HG03575 (cell line): ENCODE data around the gene TBCK.

Experiments
- ATAC-seq: cut with Tn5 transposase; IDR thresholded peaks from one replicate; pipeline ENCODE4 v1.9.1; 2021; ENCODE audit not compliant: unreplicated experiment, insufficient number of reproducible peaks, low FRiP score; ENCODE audit errors: extremely low read depth

Gene TBCK

DNA sequence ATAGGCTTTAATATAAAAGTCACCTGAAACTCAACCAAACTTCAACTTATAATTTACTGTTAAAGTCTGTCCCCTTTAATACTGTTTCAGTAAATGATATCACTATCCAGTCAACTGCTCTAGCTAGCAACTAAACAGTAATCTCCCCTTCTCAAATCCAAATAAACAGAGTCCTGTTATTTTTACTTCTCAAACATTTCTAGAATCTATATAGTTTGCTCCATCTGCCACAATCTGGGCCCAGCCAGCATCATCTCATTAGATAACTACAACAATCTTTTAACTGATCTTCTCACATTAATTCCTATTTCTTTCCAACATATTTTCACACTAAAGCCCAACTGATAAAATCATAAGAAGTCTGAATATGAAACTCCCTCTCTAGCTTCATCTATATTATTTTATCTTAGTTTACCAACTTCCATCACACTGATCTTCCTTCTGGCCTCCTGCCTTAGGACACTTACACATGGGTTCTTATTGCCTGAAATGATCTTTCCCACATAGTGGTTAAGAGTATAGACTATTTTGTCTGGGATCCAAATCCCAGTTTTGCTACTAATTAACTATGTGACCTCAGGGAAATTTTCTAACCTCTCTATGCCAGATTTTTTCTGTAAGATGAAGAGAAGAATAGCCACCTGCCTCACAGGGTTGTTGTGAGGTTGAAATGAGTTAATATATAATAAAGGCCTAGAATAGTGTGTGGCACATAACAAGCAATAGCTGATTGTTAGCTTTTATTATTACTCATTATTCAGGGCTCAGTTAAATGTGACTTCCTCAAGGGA lies 18.6 kb downstream of the TBCK start:
- no peak for ATAC-seq

DNA sequence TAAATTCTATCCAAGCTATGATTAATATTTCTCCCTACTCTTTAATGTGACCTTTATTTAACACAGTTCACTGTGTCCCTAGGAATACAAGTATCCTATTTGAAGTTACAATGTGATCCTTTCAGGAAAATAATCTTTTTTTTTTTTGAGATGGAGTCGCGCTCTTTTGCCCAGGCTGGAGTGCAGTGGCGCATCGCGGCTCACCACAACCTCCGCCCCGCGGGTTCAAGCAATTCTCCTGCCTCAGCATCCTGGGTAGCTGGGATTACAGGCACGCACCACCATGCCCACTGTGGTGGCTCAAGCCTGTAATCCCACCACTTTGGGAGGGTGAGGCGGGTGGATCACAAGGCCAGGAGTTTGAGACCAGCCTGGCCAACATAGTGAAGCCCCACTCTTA lies 21.9 kb downstream of the TBCK start:
- ATAC-seq, result no peak

DNA sequence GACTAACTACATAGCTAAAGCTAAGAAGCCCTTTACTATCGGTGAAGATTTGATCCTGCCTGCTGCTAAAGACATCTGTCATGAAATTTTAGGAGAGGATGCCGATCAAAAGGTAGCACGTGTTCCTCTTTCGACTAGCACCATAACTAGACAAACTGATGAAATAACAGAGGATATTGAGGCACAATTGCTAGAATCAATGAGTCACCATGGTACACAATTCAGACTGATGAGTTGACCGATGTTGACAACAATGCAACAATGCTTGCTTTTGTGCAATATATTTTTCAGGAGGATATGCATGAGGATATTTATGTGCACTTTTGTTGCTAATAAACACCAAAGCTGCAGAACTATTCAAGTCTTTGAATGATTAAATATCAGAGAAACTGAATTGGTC lies 24.3 kb downstream of the TBCK start:
- ATAC-seq, result no peak

DNA sequence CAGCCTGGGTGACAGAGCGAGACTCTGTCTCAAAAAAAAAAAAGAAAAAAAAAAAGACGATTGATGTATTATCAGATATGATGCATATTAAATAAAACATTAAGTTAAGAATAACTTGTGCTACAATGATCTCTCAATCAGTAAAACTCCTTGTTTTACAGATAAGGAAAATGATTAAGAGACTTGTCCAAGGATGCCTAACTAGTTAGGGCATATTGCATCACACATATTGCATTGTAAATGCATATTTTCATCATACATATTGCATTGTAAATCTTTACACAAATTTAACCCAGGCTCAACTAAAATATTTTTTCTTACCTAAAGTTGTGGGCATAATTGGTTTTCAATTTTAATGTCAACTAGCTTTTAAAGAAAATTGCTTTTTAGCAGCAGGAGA lies 26.3 kb downstream of the TBCK start:
- ATAC-seq, result no peak

DNA sequence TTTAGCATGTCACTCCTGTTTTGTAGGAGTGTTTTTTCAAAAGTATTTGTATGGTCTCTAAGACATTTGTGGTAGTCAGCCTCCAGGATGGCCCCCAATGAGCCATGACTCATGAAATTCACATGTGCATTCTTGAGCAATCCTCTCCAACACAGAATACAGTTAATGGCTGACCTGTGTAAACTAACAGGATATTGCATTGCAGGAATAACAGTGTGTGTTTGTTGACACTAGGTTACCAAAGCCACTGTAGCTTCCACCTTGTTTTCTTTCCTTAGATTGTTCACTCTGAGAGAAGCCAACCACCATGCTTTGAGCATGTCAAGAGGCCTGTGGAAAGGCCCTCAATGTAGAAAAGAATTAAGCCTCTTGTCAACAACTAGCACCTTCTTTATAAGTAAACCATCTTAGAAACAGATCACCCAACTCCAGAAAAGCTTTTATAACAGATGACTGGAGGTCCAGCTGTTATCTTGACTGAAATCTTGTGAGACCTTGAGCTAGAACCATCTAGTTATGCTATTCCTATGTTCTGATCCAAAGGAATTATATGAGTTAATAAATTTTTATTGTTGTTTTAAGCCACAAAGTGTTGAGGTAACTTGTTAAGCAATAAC lies 28.5 kb downstream of the TBCK start:
- ATAC-seq, result no peak

DNA sequence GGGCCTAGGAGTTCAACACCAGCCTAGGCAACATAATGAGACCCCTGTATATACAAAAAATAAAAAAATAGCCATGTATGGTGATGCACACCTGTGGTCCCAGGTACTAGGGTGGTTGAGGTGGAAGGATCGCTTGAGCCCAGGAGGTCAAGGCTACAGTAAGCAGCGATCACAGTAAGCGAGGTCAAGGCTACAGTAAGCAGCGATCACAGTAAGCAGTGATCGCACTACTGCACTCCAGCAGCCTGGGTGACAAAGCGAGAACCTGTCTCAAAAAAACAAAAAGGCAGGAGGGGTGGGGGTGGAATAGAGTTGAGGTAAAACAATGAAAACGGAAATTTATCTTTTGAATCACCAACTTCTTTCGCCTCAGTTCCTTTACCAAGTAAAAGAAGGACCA lies 29.4 kb downstream of the TBCK start:
- no peak for ATAC-seq

DNA sequence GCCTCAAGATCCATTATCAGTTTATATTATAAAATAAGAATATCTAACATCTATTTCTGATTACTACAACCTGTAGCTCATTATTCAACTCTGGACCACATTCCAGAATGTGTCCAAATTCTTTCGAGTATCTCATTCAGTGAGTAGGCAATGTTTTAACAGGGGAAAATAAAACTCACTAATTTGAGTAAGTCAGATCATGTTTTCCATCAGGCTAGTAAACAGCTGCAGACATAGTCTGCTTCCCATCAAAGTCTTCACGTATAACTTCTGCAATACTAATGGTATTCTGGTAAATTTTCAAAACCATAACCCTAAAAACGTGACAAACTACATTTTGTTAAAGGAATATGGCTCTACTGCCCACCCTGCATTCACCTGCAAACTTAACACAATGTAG lies 31.8 kb downstream of the TBCK start:
- ATAC-seq, result no peak

DNA sequence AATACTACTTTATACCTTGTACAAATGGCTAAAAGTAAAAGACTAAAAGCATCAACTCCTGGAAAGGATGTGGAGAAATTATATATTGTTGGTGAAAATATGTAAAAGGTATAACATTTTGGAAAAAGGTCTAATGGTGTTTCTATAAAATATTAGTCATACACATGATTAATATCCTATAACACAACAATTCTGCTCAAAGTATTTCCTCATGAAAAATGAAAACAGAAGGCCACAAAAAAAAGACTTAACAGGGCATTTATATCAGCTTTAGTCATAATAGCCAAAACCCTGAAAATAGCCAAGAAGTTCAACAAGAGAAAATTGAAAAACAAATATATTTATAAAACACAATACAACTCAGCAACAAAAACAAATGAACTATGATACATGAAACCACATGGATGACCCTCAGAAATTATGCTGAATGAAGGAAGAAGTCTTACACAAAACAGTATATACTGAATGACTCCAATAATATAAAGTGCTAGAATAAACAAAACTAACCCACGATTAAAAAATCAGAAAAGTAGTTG lies 38.8 kb downstream of the TBCK start:
- ATAC-seq, result no peak

DNA sequence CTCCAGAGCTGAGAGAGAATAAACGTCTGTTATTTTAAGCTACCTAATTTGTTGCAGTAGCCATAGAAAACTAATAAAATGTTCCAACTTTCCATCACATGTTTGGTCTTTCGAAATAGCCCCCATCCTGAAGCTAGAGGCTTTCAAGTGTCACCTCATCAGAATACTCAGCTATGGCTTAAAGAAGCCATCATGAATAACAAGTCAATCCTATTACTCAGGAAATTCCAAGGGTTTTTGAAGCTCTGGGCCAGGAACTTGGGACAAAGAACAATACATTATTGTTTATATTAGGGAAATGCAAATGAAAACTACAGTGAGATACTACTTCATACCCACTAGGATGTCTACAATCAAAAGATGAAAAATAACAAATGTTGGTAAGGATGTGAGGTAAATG lies 42.2 kb downstream of the TBCK start:
- ATAC-seq, result no peak

DNA sequence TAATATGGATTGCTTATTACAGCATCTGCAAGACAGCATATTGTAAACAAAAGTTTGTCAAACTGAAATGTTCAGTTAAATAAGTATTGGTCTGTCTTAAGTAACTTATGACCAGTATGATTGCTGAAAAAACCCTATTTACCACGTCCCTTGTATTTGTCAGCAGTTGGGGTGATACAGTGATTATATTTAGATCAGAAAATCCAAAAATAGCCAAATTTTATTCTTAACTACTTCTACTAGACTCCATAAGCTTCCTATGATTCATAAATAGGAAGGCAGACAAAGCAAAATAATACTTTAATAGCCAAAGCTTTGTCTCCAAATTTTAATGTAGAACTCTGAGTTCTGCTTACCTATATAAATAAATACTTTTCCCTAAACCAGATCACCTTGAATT lies 45.3 kb downstream of the TBCK start:
- no peak for ATAC-seq

DNA sequence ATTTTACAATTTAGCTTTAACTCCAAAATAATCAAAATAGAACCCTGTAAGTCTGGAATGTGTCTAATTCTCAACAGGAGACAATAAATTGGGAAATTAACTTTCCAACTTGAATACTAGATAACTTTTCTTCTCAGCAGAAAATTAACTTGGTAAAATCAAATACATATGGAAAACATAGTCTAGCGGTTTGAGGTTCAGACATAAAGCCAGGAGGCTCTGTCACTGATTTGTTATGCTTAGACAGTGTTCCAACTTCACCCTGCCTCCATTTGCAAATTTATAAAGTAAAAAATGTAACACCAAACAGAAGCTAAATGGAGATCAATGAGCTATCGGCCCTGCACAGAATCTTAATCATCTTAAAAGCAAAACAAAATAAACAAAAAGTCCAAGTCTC lies 46.3 kb downstream of the TBCK start:
- no peak for ATAC-seq

DNA sequence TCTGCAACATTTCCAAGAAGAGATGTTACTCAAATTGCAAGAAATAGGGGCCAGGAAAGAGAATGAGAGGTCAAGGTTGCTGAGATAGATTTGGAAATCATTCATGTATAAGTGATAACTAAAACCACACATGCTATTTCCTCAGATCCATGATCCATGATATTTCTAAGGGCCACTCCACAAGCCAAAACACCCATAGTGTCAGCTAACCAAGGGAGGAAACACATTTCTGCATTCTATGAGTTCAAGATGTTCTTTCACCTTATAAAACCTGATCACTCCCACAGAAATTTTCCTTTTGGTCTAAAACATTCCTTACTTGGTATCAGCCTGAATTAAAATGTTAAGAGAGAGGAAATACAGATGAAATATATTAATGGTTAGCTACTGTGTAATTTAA lies 47.2 kb downstream of the TBCK start:
- ATAC-seq, result no peak

DNA sequence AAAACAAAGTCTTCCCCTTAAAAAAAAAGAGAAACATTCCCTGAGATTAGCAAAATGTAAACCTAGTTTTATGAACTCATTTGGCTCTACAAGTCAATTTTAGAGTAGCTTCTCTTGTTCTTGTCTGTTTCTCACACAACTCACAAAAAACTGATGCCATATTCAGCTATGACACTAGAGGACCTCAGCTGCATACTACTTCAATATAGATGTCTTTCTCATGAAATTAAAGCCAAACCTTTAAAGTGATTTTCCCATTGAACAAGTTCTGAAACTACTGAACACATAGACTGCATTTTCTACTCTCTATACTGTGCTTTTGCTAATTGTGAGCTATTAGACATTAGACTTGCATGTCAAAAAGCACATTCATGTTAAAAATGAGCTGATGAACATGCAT lies 49.8 kb downstream of the TBCK start:
- peak; percentile 41 for ATAC-seq

DNA sequence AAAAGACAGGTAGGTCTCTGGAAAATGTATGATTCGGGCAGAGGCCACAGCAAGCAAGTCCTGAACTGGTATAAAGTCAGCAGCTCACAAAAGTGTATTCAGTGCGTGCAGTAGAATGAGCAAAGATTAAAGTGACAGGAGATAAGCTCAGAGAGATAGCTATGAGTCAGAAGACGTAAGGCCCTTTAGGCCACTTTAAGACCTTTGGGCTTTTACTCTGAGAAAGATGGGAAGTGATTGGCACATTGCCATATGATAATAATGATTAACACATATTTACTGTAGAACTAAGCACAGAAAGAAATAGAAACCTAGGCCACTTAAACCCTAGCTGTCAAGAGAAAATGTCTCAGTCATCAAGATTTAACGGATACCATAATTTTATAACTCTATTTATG lies 51.7 kb downstream of the TBCK start:
- ATAC-seq, result no peak

DNA sequence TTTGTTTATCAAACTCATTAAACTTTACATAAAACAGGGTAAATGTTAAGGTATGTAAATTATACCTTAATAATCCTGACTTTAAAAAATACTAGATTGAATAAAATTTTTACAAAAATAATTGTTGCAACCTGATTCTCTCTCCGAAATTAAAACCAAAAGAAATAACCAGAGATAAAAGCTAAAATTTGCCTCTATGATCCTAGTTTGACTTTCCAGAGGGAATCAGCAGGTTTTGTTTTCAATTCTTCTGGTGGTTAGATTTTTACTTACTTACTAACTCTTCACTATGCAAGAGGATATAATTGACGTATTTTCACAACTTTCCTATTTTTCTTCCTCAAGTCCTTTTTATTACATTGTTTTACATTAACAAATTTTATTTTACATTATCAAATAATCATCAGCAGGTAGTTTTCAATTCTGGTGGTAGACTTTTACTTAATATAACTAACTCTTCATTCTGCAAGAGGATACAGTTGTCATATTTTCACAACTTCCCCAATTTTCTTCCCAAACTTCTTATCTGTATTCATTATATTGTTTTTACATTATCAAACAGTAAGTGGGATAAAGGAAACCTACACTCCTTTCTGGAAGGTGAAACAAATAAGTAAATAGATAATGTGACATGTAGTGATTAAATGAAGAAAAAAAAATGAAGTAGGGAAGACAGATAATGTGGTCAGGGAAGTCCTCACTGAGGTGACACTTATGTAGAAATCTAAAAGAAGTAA lies 52.2 kb downstream of the TBCK start:
- no peak for ATAC-seq

DNA sequence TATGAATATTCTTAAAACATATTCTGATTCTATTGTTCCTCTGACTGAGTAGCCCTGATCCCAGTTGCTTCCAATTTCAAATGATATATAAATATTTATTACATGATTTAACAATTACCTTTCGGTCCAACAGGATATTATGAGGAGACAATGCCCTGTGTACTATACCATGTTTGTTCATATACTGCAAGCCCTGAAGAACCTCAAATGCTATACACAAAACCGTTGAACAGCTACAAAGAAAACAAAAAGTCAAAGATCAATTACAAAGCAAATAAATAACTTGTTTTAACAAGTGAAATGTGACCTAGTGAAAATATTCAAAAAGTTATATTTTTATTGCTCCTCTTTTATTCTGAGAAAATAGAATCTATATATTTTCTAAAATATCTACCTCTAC lies 54.0 kb downstream of the TBCK start:
- ATAC-seq, result no peak

DNA sequence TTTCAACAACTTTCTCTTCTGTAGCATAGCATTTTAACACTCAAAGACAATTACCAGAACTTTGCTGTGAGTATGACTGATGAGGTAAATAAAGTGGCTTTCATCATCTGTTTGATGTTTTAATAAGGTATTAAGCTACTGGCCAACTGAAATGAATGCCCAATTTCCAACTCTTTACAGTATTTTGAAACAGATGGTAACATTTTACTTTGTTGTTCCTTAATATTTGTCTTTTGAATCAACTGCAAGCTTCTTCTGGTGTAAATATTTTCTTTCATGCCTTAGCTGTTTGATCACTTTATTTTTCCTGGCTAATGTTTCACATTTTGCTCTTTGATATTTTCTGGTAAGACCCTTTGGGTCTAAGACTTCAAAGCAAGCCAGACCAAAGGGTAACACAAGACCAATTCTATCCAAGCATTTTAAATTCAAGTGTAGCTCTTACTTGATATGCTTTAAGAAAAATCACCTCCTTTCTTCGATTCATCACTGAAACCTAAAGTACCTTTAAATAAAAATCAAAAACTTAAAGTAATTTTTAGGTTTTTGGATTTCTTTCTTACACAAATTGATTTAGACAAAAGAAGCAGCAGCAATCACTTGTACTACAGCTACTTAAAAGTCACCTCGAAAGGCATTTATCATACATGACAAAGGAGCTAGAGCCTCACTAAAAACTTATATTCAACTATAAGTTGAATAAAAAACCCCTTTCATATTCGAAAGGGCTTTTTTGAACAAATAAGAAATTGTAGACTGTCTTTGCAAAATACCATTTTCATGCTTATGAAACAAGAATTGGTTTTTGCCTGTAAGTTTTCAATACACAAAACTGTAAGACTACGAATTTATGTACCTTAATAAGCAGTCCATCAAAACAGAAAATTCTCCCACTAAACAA lies 57.6 kb downstream of the TBCK start:
- ATAC-seq, result no peak

DNA sequence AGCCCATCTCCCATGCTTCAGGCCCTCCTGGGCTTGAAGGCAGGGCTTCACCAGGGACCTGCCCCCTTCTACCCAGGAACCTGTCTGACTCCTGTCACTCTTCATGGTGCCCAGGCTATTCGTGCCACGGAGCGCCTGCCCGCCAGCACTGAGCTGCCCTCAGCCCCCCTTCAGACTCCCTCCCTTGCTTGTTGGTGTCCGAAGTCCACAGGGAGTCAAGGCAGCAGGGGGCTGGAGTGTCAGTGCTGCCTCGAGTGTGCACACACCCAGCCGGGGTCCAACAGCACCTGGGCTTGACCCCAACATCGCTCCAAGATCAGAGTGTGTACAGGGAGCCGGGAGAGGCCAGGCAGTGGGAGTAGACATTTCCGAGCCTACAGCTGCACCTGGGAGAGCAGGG lies 59.8 kb downstream of the TBCK start:
- no peak for ATAC-seq

DNA sequence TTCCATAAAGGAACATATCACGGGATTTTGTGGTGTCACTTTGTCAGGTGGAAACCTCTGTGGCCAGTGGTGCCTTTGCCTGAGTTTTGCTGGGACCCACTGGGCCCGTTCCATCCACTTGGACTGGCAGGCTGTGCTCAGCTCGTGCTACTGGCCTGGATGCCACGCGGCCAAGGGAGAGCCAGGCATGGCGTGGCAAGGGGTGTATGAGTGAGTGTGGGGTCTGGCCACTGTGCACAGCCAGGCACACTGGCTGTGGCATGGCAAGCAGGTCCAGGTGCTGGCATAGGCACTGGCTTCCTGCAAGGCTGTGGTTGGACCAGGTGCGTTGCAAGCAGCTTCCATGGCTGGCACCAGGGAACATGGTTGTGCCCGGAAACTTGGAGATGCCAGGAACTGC lies 60.8 kb downstream of the TBCK start:
- no peak for ATAC-seq
